ENCODE data around the gene GBX2. TPM values are rescaled to one million over a fixed set of nuclear protein-coding genes. Genes with fewer than 3 reads are reported as not detected.

The GBX2 gene
- total and polyA plus RNA-seq, 2 of the 8 experiments (the other 6 are each of a cell fraction or from before 2014, with no cell fraction given) = 0.38 to 0.89 TPM

GRCh38 chr2:236129935-236130334 is 38.3 kb downstream of the GBX2 start:
- peaks cover 0 to 4% of the 10 kb centered on the region in 2 experiments for H4K20me1 ChIP-seq (replicated peaks in 1 of 2; ENCODE audit: control insufficient read depth in 1 of 2, insufficient read depth in 2 of 2, low read length in 2 of 2)

More at GRCh38 chr2:236129935-236130334, 38.3 kb downstream of the GBX2 start:
- Histone ChIP-seq H4K5ac (ENCODE audit: insufficient read length, low read depth, low read length) (no peak overlapping the region), H3K79me2 (ENCODE audit: control insufficient read depth in 1 of 2, insufficient read depth in 2 of 2, low read length in 2 of 2) (no peaks in the 10 kb centered on the region), H3K27me3 (replicated peaks in 1 of 4; ENCODE audit: control insufficient read depth in 3 of 4, extremely low read depth in 1 of 4, insufficient read depth in 3 of 4, low read length in 3 of 4) (no peaks in the 10 kb centered on the region), H3K27ac (ENCODE audit: low read depth, low read length) (no peak overlapping the region), H2AK5ac (ENCODE audit: low read depth, low read length) (no peak overlapping the region), H4K91ac (replicated peaks; ENCODE audit: insufficient read length, low read length) (no peak overlapping the region), H2BK5ac (ENCODE audit: low read depth, low read length) (no peak overlapping the region), H2BK120ac (replicated peaks; ENCODE audit: low read depth, low read length) (no peak overlapping the region), H3K79me1 (ENCODE audit: low read depth, low read length) (no peaks in the 10 kb centered on the region; the same call in 1 of the 2 replicates), H3K9ac (replicated peaks in 1 of 4; ENCODE audit: extremely low read depth in 1 of 4, low read depth in 3 of 4, low read length in 3 of 4) (no peak overlapping the region), H3K36me3 (ENCODE audit: control insufficient read depth in 2 of 4, insufficient read depth in 4 of 4, low read length in 3 of 4) (no peaks in the 10 kb centered on the region), H2BK15ac (ENCODE audit: low read length) (no peak overlapping the region), H3K4me3 (ENCODE audit: extremely low read depth in 1 of 4, insufficient read depth in 2 of 4, low read depth in 3 of 4, low read length in 4 of 4) (no peak overlapping the region), H4K8ac (ENCODE audit: extremely low read depth, insufficient read depth, low read length) (peak overlapping the region; percentile 32; the same call in 1 of the 2 replicates), H3K56ac (replicated peaks; ENCODE audit: insufficient read length, low read depth, low read length) (no peak overlapping the region), H3K23ac (ENCODE audit: insufficient read length) (no peak overlapping the region), H2AFZ (ENCODE audit: low read length) (no peak overlapping the region), H3K4me1 (replicated peaks in 1 of 4; ENCODE audit: control insufficient read depth in 3 of 4, insufficient read depth in 4 of 4, low read length in 3 of 4) (peaks cover 0 to 12% (median 4%) of the 10 kb centered on the region in 4 experiments; a peak in 4 of 7 replicates), H3K4ac (replicated peaks; ENCODE audit: insufficient read length, low read depth, low read length) (no peak overlapping the region), H3K18ac (ENCODE audit: extremely low read depth, low read length) (no peak overlapping the region), H3K14ac (ENCODE audit: insufficient read length) (no peak overlapping the region), H2BK12ac (ENCODE audit: low read depth, low read length) (no peak overlapping the region), H3K9me3 (ENCODE audit: insufficient read depth in 2 of 2, low read depth in 1 of 2, low read length in 1 of 2) (no peaks in the 10 kb centered on the region), H3K23me2 (ENCODE audit: low read depth, low read length) (no peaks in the 10 kb centered on the region), H2BK20ac (ENCODE audit: low read length) (no peak overlapping the region), H3K4me2 (ENCODE audit: insufficient read depth in 1 of 2, low read depth in 2 of 2, low read length in 2 of 2) (no peak overlapping the region)
- FAIRE-seq (no peak), DNase-seq (ENCODE audit: low read depth in 1 of 2, low spot score in 2 of 2) (no peak)
- CTCF ChIA-PET (ENCODE audit: partially characterized antibody) = interaction anchor here (0.7 to 2.5 kb wide), 4 partner anchors 13 to 148 kb away, joined by 3 to 17 read pairs (median 3); no protein-coding TSS in a partner anchor
- POLR2A ChIA-PET (ENCODE audit: partially characterized antibody) = no interaction called here
- 88% methylated on average over 4 of the region's 4 CpGs; no CpG with 5 or more reads in 1 of the 2 experiments for WGBS, 2 experiments (ENCODE audit: extremely low coverage in 1 of 2, insufficient coverage in 1 of 2, insufficient read length in 1 of 2, insufficient replicate concordance in 2 of 2, low coverage in 1 of 2, low lambda C conversion rate in 2 of 2, missing lambda C conversion rate in 1 of 2)

All from H1 (cell line).